Testis (tissue), 3 donors: ENCODE measurements around the gene RUBCNL. TPM values are rescaled to one million over a fixed set of nuclear protein-coding genes. Genes with fewer than 3 reads are reported as not detected.

Experiments used
- DNase-seq: peaks from one replicate; pipeline ENCODE4 v3.0.0-alpha.2; 2019
- H3K27ac ChIP-seq, 2 donors: fragments of 200-600 bp; sonication (generic); one replicate each; pipeline ENCODE4 v1.5.1; 2019
- H3K27me3 ChIP-seq: fragments of 200-600 bp; sonication (generic); one replicate; pipeline ENCODE4 v1.5.1; 2019
- H3K36me3 ChIP-seq: fragments of 200-600 bp; sonication (generic); one replicate; pipeline ENCODE4 v1.5.1; 2017; ENCODE audit warnings: low read depth; ENCODE audit errors: missing control alignments
- H3K4me1 ChIP-seq: fragments of 200-600 bp; sonication (generic); one replicate; pipeline ENCODE4 v1.5.1; 2019
- H3K4me3 ChIP-seq, 2 donors: fragments of 200-600 bp; sonication (generic); one replicate each; pipeline ENCODE4 v1.5.1; 2017 to 2019
- H3K9me3 ChIP-seq: fragments of 200-600 bp; sonication (generic); one replicate; pipeline ENCODE4 v1.5.1; 2017
- POLR2A ChIP-seq: fragments of 450-650 bp; IDR thresholded peaks from one replicate; pipeline ENCODE4 v1.6.1; 2017; ENCODE audit warnings: antibody characterized with exemption, mild to moderate bottlenecking, moderate library complexity
- WGBS, 2 donors: methylation state at CpG; one replicate each; pipeline ENCODE4 v1.1.5; 2018; 5-methylcytosine and 5-hydroxymethylcytosine counted together
- intact Hi-C: fragments of 100-400 bp; cut with DNase I; formaldehyde crosslinking; loops from one replicate; pipeline ENCODE4 v1.15.1; 2023; ENCODE audit warnings: low total_unique reads
- polyA plus RNA-seq: library from polyadenylated mRNA; stranded (reverse); fragments of 350-450 nt; fragmentation: Illumina TruSeq; extraction: RNeasy Lipid Tissue Mini Kit (QIAGEN cat#74804); gene quantifications from one replicate; pipeline ENCODE4 v1.2.3, GENCODE V29; 2014; ENCODE audit warnings: low read depth, low replicate concordance; ENCODE audit not compliant: insufficient read depth
- total RNA-seq, 2 donors: library from RNA; depleted of rRNA; stranded (reverse); fragments of >200 nt; gene quantifications; one replicate each; pipeline ENCODE4 v1.2.3, GENCODE V29; 2016
- TF ChIP-seq, protein P1 (sequence below), 3 experiments: fragments of 450-650 bp in 2 of 3; fragments of 200-600 bp in 1 of 3; sonication (generic) in 1 of 3; IDR thresholded peaks; one replicate each; pipeline ENCODE4 v1.5.1; 2016 to 2019; ENCODE audit warnings: antibody characterized with exemption in 3 of 3, mild to moderate bottlenecking in 2 of 3, moderate library complexity in 1 of 3

RUBCNL gene
- total and polyA plus RNA-seq, 3 donors from 2014 or later = 18.3 to 45.6 (median 36.2) TPM

- intact Hi-C loops = no loop called here
- H3K9me3 ChIP-seq = no peaks in the 10 kb centered on the region
- WGBS, 2 donors = 63 to 85% methylated on average over 3 of the region's 3 CpGs
Observed at GRCh38 chr13:46382224-46382623, 4.8 kb downstream of the RUBCNL start.

DNA sequence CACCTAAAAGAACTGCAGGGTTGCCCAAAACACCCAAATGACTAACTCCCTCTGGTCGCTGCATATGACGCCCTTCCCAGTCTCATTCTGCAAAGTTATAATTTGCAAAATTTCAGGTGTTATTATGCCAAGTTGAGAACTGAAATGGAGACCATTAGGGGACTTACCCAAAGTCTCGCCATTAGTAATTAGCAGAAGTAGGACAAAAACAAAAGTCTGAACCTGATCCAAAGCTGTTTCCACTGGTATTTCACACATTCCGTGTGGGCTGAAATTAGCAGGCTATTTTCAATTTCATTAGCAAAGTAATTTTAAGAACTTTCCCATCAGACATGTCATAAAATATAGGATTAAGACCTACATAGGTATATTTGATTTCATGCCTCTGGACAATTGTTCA, 6.8 kb downstream of the RUBCNL start:
- H3K27ac ChIP-seq = no peak overlapping the region
- no peak overlapping the region for H3K4me3 ChIP-seq
- no peaks in the 10 kb centered on the region for H3K27me3 ChIP-seq
- DNase-seq = no peak
- no peaks in the 10 kb centered on the region for H3K9me3 ChIP-seq
- 90 to 92% methylated on average over 4 of the region's 4 CpGs for WGBS, 2 donors
- H3K4me1 ChIP-seq = no peaks in the 10 kb centered on the region
- H3K36me3 ChIP-seq = no peaks in the 10 kb centered on the region
- intact Hi-C loops = no loop called here
- TF ChIP-seq, protein P1, sequence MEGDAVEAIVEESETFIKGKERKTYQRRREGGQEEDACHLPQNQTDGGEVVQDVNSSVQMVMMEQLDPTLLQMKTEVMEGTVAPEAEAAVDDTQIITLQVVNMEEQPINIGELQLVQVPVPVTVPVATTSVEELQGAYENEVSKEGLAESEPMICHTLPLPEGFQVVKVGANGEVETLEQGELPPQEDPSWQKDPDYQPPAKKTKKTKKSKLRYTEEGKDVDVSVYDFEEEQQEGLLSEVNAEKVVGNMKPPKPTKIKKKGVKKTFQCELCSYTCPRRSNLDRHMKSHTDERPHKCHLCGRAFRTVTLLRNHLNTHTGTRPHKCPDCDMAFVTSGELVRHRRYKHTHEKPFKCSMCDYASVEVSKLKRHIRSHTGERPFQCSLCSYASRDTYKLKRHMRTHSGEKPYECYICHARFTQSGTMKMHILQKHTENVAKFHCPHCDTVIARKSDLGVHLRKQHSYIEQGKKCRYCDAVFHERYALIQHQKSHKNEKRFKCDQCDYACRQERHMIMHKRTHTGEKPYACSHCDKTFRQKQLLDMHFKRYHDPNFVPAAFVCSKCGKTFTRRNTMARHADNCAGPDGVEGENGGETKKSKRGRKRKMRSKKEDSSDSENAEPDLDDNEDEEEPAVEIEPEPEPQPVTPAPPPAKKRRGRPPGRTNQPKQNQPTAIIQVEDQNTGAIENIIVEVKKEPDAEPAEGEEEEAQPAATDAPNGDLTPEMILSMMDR (IDR thresholded peaks at IDR 0.05) = no peak
- no peak for TF ChIP-seq POLR2A

More at GRCh38 chr13:46382224-46382623, 4.8 kb downstream of the RUBCNL start:
- Histone ChIP-seq H3K4me1 (no peaks in the 10 kb centered on the region), H3K27ac (no peak overlapping the region), H3K4me3 (no peak overlapping the region), H3K27me3 (no peaks in the 10 kb centered on the region), H3K36me3 (no peaks in the 10 kb centered on the region)
- no peak for TF ChIP-seq POLR2A
- TF ChIP-seq, protein P1 (IDR thresholded peaks at IDR 0.05) = no peak
- no peak for DNase-seq

DNA sequence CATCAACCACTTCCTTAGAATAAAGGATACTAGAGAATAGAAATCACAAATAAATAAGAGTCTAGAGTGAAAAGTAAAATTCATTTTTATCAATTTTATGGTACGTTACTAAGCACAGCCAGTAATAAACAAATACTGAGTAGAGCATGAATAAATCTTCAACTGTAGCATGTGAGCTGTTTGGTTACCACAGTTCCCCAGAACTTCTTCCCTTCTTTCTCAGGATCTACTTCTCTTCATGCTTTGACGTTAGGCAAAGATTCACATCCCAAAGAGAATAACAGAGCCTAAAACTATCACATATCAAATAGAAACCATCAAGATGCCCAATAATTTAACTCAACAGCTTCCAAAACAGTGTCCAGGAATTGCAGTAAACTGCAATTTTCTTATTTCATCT, 7.4 kb downstream of the RUBCNL start:
- TF ChIP-seq, protein P1 (IDR thresholded peaks at IDR 0.05) = no peak
- no peak for TF ChIP-seq POLR2A
- H3K27ac ChIP-seq = no peak overlapping the region
- H3K27me3 ChIP-seq = no peaks in the 10 kb centered on the region
- intact Hi-C loops = no loop called here
- H3K4me3 ChIP-seq = no peak overlapping the region
- DNase-seq = no peak
- 85 to 88% methylated on average over 2 of the region's 2 CpGs for WGBS, 2 donors
- H3K9me3 ChIP-seq = no peaks in the 10 kb centered on the region
- no peaks in the 10 kb centered on the region for H3K4me1 ChIP-seq
- no peaks in the 10 kb centered on the region for H3K36me3 ChIP-seq

GRCh38 chr13:46378411-46378810, 8.6 kb downstream of the RUBCNL start:
- WGBS, 2 donors = 72 to 95% methylated on average over 2 of the region's 2 CpGs
- H3K9me3 ChIP-seq = no peaks in the 10 kb centered on the region
- no peaks in the 10 kb centered on the region for H3K27me3 ChIP-seq
- no peaks in the 10 kb centered on the region for H3K36me3 ChIP-seq
- no peak overlapping the region for H3K4me3 ChIP-seq
- TF ChIP-seq POLR2A = no peak
- TF ChIP-seq, protein P1 (IDR thresholded peaks at IDR 0.05) = no peak
- H3K4me1 ChIP-seq = no peaks in the 10 kb centered on the region
- H3K27ac ChIP-seq = no peak overlapping the region
- no peak for DNase-seq
- intact Hi-C loops = no loop called here

DNA sequence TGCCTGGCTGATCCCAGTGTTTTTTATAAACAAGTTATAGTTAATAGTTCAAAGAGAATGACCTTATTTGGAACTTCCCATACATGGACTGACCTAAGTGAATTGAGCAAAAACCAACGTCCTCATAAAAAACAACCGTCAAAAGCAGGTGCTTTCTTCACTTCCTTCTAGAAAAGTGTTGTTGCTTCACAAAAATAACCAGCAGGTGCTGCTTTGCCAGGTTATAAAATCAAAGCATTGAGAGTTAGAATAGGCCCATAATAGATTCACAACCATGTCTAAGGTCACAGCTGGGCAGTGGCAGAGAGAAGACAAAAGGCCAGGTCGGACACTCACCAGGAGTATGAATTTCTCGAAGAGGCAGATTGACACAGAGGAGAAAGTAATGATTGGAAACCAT, 9.5 kb downstream of the RUBCNL start:
- no peak for DNase-seq
- H3K36me3 ChIP-seq = no peaks in the 10 kb centered on the region
- no peak overlapping the region for H3K27ac ChIP-seq
- no peaks in the 10 kb centered on the region for H3K9me3 ChIP-seq
- TF ChIP-seq, protein P1 (IDR thresholded peaks at IDR 0.05) = no peak
- no peak for TF ChIP-seq POLR2A
- intact Hi-C loops = no loop called here
- H3K27me3 ChIP-seq = no peaks in the 10 kb centered on the region
- no peak overlapping the region for H3K4me3 ChIP-seq
- H3K4me1 ChIP-seq = no peaks in the 10 kb centered on the region
- WGBS, 2 donors = 88 to 92% methylated on average over 4 of the region's 4 CpGs
